OCI-LY3 (cell line): ENCODE results near the gene LY6G5C.

Experiments used
- H2AFZ ChIP-seq: fragments of 200-600, 300-600 bp; shearing (Covaris generic); 2 replicates; pipeline ENCODE4 v1.6.0; 2014; ENCODE audit warnings: antibody characterized with exemption, low read depth, low read length
- H3K27ac ChIP-seq: fragments of 200-600, 300-600 bp; sonication (generic); 2 replicates; pipeline ENCODE4 v1.5.1; 2014; ENCODE audit warnings: mild to moderate bottlenecking, low read length, moderate library complexity, mixed read lengths
- H3K27me3 ChIP-seq: fragments of 200-600, 300-600 bp; sonication (generic); 2 replicates; pipeline ENCODE4 v1.6.1; 2014; ENCODE audit warnings: low read depth, low read length, mixed read lengths
- H3K36me3 ChIP-seq: fragments of 200-600, 300-600 bp; sonication (generic); replicated peaks from 2 replicates; pipeline ENCODE3; 2014; ENCODE audit warnings: low read depth, low read length, mixed read lengths
- H3K4me1 ChIP-seq: fragments of 300-600, 200-600 bp; sonication (generic); 2 replicates; pipeline ENCODE4 v1.6.1; 2014; ENCODE audit warnings: low read length, mixed read lengths
- H3K4me2 ChIP-seq: fragments of 200-600, 300-600 bp; sonication (generic); 2 replicates; pipeline ENCODE4 v1.6.1; 2014; ENCODE audit warnings: low read length, mixed read lengths
- H3K4me3 ChIP-seq: fragments of 300-600, 200-600 bp; sonication (generic); 2 replicates; pipeline ENCODE4 v1.5.1; 2014; ENCODE audit warnings: antibody characterized with exemption, mild to moderate bottlenecking, low read length, moderate library complexity
- H3K79me2 ChIP-seq: fragments of 300-600, 200-600 bp; shearing (Covaris generic); 2 replicates; pipeline ENCODE4 v1.6.1; 2014; ENCODE audit warnings: mild to moderate bottlenecking, low read length, mixed read lengths
- H3K9ac ChIP-seq: fragments of 300-600, 200-600 bp; shearing (Covaris generic); 2 replicates; pipeline ENCODE4 v1.6.0; 2014; ENCODE audit warnings: mild to moderate bottlenecking, low read length, moderate library complexity
- H3K9me3 ChIP-seq: fragments of 200-600, 300-600 bp; shearing (Covaris generic); 2 replicates; pipeline ENCODE4 v1.6.1; 2014; ENCODE audit warnings: low read length, mixed read lengths; ENCODE audit not compliant: insufficient read depth
- H4K20me1 ChIP-seq: fragments of 200-600, 300-600 bp; sonication (generic); 2 replicates; pipeline ENCODE4 v1.6.1; 2016; ENCODE audit warnings: low read length, mixed read lengths; ENCODE audit not compliant: insufficient read depth
- CTCF ChIP-seq: fragments of 200-600, 300-600 bp; sonication (generic); IDR thresholded peaks from 2 replicates; pipeline ENCODE4 v1.5.1; 2014; ENCODE audit warnings: antibody characterized with exemption, low read length, low read depth
- EZH2phosphoT487 ChIP-seq: fragments of 200-600 bp; shearing (Covaris generic); IDR thresholded peaks from 2 replicates; pipeline ENCODE4 v1.6.1; 2018; ENCODE audit warnings: antibody characterized with exemption, mixed run types, low read depth

Gene LY6G5C

GRCh38 chr6:31652925-31653724 is 27.7 kb downstream of the LY6G5C start:
- H2AFZ ChIP-seq: no peak overlapping the region

GRCh38 chr6:31651602-31652191 is 29.2 kb downstream of the LY6G5C start:
- Histone ChIP-seq H3K79me2 (peaks cover 39% of the 10 kb centered on the region), H4K20me1 (peaks cover 2% of the 10 kb centered on the region; the same call in 1 of the 2 replicates), H3K9me3 (no peaks in the 10 kb centered on the region), H3K9ac (peak overlapping the region; percentile 94), H3K4me2 (peak overlapping the region; percentile 87), H3K36me3 (peaks cover 10% of the 10 kb centered on the region), H3K4me1 (peaks cover 8% of the 10 kb centered on the region), H3K4me3 (peak overlapping the region; percentile 96), H3K27me3 (no peaks in the 10 kb centered on the region), H2AFZ (0 out of 2 replicates have a peak overlapping the region, but pooled peaks have one; percentile 41), H3K27ac (peak overlapping the region; percentile 91)
- TF ChIP-seq EZH2phosphoT487: no peak
- TF ChIP-seq CTCF: no peak

More at GRCh38 chr6:31652925-31653724, 27.7 kb downstream of the LY6G5C start:
- TF ChIP-seq CTCF (no peak; the same call in 1 of the 2 replicates), EZH2phosphoT487 (no peak)
- peaks cover 2% of the 10 kb centered on the region; the same call in 1 of the 2 replicates for H4K20me1 ChIP-seq
- no peaks in the 10 kb centered on the region for H3K27me3 ChIP-seq
- peaks cover 6% of the 10 kb centered on the region for H3K36me3 ChIP-seq
- H3K4me1 ChIP-seq: peaks cover 8% of the 10 kb centered on the region
- H3K9me3 ChIP-seq: no peaks in the 10 kb centered on the region
- H3K9ac ChIP-seq: peak overlapping the region; percentile 94
- H3K79me2 ChIP-seq: peaks cover 39% of the 10 kb centered on the region
- peak overlapping the region; percentile 87 for H3K4me2 ChIP-seq
- peak overlapping the region; percentile 96 for H3K4me3 ChIP-seq
- peak overlapping the region; percentile 91 for H3K27ac ChIP-seq

GRCh38 chr6:31645325-31645724 is 35.5 kb downstream of the LY6G5C start:
- Histone ChIP-seq H2AFZ (no peak overlapping the region), H3K27me3 (no peaks in the 10 kb centered on the region), H3K4me3 (no peak overlapping the region), H3K9ac (no peak overlapping the region), H3K9me3 (no peaks in the 10 kb centered on the region), H3K36me3 (peaks cover 15% of the 10 kb centered on the region), H3K27ac (no peak overlapping the region), H3K4me1 (no peaks in the 10 kb centered on the region), H3K79me2 (peaks cover 14% of the 10 kb centered on the region), H4K20me1 (no peaks in the 10 kb centered on the region), H3K4me2 (no peak overlapping the region)
- TF ChIP-seq EZH2phosphoT487 (no peak), CTCF (no peak)

- Histone ChIP-seq H3K27me3 (no peaks in the 10 kb centered on the region), H3K79me2 (0 out of 2 replicates have a peak, but pooled peaks cover under 1% of the 10 kb centered on the region), H3K4me1 (no peaks in the 10 kb centered on the region), H3K9me3 (no peaks in the 10 kb centered on the region), H3K4me3 (no peak overlapping the region), H3K9ac (no peak overlapping the region), H4K20me1 (no peaks in the 10 kb centered on the region), H2AFZ (no peak overlapping the region), H3K27ac (no peak overlapping the region), H3K4me2 (no peak overlapping the region), H3K36me3 (peaks cover 9% of the 10 kb centered on the region)
- TF ChIP-seq CTCF: no peak
- no peak for TF ChIP-seq EZH2phosphoT487
Measured at GRCh38 chr6:31643818-31644454, 36.9 kb downstream of the LY6G5C start.
